Choroid plexus epithelial cell (primary cell): ENCODE results near the gene ARL10.

Experiments used
- DNase-seq: peaks from one replicate; pipeline ENCODE4 v3.0.0-alpha.2; 2010; ENCODE audit warnings: low read depth
- H3K4me3 ChIP-seq: 2 replicates; pipeline ENCODE4 v1.5.1; 2011; ENCODE audit warnings: low read depth, mild to moderate bottlenecking, control low read depth, low read length, moderate library complexity
- TF ChIP-seq, protein P1 (sequence below): conservative IDR thresholded peaks from 2 replicates; pipeline ENCODE4 v1.5.1; 2011; ENCODE audit warnings: low read depth, mild to moderate bottlenecking, control low read depth, inconsistent platforms, low read length, moderate library complexity

The ARL10 gene

GRCh38 chr5:176353533-176353932, 11.8 kb upstream of the ARL10 start:
- TF ChIP-seq, protein P1, sequence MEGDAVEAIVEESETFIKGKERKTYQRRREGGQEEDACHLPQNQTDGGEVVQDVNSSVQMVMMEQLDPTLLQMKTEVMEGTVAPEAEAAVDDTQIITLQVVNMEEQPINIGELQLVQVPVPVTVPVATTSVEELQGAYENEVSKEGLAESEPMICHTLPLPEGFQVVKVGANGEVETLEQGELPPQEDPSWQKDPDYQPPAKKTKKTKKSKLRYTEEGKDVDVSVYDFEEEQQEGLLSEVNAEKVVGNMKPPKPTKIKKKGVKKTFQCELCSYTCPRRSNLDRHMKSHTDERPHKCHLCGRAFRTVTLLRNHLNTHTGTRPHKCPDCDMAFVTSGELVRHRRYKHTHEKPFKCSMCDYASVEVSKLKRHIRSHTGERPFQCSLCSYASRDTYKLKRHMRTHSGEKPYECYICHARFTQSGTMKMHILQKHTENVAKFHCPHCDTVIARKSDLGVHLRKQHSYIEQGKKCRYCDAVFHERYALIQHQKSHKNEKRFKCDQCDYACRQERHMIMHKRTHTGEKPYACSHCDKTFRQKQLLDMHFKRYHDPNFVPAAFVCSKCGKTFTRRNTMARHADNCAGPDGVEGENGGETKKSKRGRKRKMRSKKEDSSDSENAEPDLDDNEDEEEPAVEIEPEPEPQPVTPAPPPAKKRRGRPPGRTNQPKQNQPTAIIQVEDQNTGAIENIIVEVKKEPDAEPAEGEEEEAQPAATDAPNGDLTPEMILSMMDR = no peak
- H3K4me3 ChIP-seq = no peak overlapping the region
- DNase-seq = no peak

DNA sequence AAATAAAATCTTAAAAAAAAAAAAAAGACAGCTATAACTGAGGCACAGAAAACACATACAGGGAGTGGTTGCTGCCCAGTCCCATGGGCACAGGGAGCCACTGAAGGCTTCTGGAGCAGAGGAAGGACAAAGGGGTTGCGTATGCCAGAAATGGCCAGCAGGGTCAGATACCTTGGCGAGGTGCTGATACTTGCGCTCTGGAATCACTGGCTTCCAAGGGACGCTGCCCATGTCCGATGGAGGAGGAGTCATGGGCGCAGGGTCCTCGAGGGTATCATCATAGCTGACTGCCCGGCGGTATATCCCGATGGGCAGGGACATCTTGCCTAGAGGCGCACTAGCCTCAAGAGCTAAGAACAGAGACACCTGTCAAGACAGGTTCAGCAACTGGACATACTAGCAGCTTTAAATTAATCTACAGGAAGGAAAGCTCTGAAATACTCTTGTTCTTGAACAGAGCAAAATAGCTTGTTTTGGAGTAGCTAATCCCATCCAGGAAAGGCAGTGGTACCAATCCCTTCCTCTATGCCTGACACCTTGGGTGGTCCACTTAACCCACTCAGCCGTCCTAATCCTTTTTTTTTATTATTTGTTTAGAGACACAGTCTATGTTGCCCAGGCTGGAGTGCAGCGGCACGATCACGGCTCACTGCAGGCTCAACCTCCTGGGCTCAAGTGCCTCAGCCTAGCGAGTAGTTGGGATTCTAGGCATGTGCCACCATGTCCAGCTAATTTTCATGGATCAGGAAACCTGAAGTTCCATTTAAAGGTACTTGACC, 9.7 kb upstream of the ARL10 start:
- TF ChIP-seq, protein P1 = no peak
- no peak overlapping the region for H3K4me3 ChIP-seq
- DNase-seq = no peak

DNA sequence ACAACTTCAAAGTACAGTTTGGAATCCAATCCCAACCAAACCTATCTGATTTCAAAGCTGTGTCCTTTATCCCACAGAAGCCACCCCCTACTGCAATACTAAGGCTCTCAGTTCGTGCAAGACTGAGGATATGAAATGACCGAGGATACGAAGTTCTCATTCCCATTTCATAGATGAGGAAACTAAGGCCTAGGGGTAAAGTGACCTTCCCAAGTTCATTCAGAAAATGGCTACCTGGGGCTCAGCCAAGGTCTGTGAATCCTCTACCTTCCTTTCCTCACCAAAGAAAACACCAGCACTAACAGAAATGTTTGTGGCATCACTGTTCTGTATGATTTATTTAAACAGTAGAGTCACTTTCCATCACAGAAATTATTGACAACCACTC, 9.1 kb upstream of the ARL10 start:
- no peak for DNase-seq
- H3K4me3 ChIP-seq = no peak overlapping the region
- TF ChIP-seq, protein P1 = no peak

DNA sequence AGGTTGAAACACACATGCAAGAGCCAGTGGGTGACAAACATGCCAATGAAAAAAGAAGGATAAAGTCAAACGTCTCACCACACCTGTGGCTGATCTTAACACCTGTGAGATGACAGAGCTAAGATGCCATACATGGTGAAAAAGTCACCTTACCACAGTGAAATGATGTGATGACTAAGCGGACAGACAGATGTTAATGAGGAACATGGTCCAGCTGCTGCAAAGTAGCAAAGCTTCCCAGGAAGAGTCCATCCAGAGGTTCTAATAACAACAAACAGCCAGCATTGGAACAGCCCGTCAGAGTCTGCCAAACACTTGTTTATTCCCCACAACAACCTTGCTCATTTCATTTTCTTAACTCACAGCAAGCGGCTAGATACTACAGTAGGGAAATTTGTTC, 5.6 kb upstream of the ARL10 start:
- H3K4me3 ChIP-seq = no peak overlapping the region
- TF ChIP-seq, protein P1 = no peak
- peak; percentile 9 for DNase-seq

- TF ChIP-seq, protein P1 = no peak
- peak; percentile 20 for DNase-seq
- H3K4me3 ChIP-seq = peak overlapping the region; percentile 97
Measured at GRCh38 chr5:176360894-176361436, 4.3 kb upstream of the ARL10 start.

- TF ChIP-seq, protein P1 = peak; percentile 37
- H3K4me3 ChIP-seq = peak within 1 kb of the TSS; percentile 97
Measured at GRCh38 chr5:176361437-176362232, 3.7 kb upstream of the ARL10 start, which contains the start of gene KIAA1191. TSS of gene KIAA1191 (minus strand) at chr5:176361764. CDS start at chr5:176359508, 2,256 bp downstream.

GRCh38 chr5:176362233-176362490, 3.1 kb upstream of the ARL10 start:
- peak overlapping the region; percentile 97 for H3K4me3 ChIP-seq
- TF ChIP-seq, protein P1 = no peak
- DNase-seq = no peak

More at GRCh38 chr5:176361437-176362232, 3.7 kb upstream of the ARL10 start, which contains the start of gene KIAA1191:
- peak; percentile 91 for DNase-seq
